ENCODE results near the gene ANK3. TPM values are rescaled to one million over a fixed set of nuclear protein-coding genes. Genes with fewer than 3 reads are reported as not detected.
A peak's percentile ranks its signal among the peaks of the same experiment; 100 is the strongest.

Gene ANK3
- total and polyA plus RNA-seq, 2 donors (not counting 3 experiments of a cell fraction or from before 2014, with no cell fraction given), result 0.88 to 8.5 TPM

GRCh38 chr10:60390224-60390626, 550 bp upstream of the ANK3 start:
- ChIA-PET POLR2A (no interaction called here), CTCF (interaction anchor here (1.1 to 2.8 kb wide), 2 partner anchors 51 to 186 kb away, joined by 3 to 8 read pairs; no protein-coding TSS in a partner anchor)
- no peak overlapping the region for H3K4me3 ChIP-seq (replicated peaks in 1 of 3; ENCODE audit: insufficient read depth in 1 of 3, low read depth in 1 of 3, low read length in 3 of 3)
- no peaks in the 10 kb centered on the region for H3K9me1 ChIP-seq (replicated peaks; ENCODE audit: control insufficient read depth, extremely low read depth, insufficient read depth, low read length)
- FAIRE-seq (no peak), DNase-seq (ENCODE audit: low read depth, low spot score) (peak; percentile 9)
- H3K4me1 ChIP-seq (ENCODE audit: control insufficient read depth, extremely low read depth, insufficient read depth, low read length), result peaks cover 27% of the 10 kb centered on the region
- no peak overlapping the region for H3K27ac ChIP-seq (ENCODE audit: insufficient read depth, low read depth, low read length)
- dilution Hi-C loops (cut with MboI; ENCODE audit: extremely low pct_ligation_motif_present, low sequenced_read_pairs), result no loop called here
- no peaks in the 10 kb centered on the region for H3K9me3 ChIP-seq (replicated peaks; ENCODE audit: control insufficient read depth, insufficient read depth, low read length)
- H3K4me2 ChIP-seq (ENCODE audit: insufficient read depth, low read length), result no peak overlapping the region
- H3K27me3 ChIP-seq (ENCODE audit: control insufficient read depth in 2 of 2, insufficient read depth in 2 of 2, low read length in 2 of 2), result no peaks in the 10 kb centered on the region
- H3K9ac ChIP-seq (replicated peaks; ENCODE audit: extremely low read depth, insufficient read depth, low read length), result no peak overlapping the region
- H4K20me1 ChIP-seq (replicated peaks; ENCODE audit: control insufficient read depth, extremely low read depth, insufficient read depth, low read length), result no peaks in the 10 kb centered on the region
- H3K79me2 ChIP-seq (ENCODE audit: control insufficient read depth, insufficient read depth, low read length), result no peaks in the 10 kb centered on the region
- intact Hi-C loops (cut with micrococcal nuclease), result no loop called here
- H2AFZ ChIP-seq (ENCODE audit: low read depth, low read length), result peak overlapping the region; percentile 67
- no peaks in the 10 kb centered on the region for H3K36me3 ChIP-seq (ENCODE audit: control insufficient read depth in 2 of 2, extremely low read depth in 1 of 2, insufficient read depth in 2 of 2, low read length in 2 of 2)
- TF ChIP-seq MYC (IDR thresholded peaks at IDR 0.05; ENCODE audit: low read depth, low read length) (no peak), EZH2 (IDR thresholded peaks at IDR 0.05; ENCODE audit: borderline replicate concordance, low read depth, low read length, severe bottlenecking) (no peak), GATA2 (IDR thresholded peaks at IDR 0.05; ENCODE audit: insufficient read depth, insufficient read length, low read depth, low read length) (no peak), FOS (IDR thresholded peaks at IDR 0.05; ENCODE audit: borderline replicate concordance, insufficient read depth, low read length) (no peak), POLR2AphosphoS5 (IDR thresholded peaks at IDR 0.05; ENCODE audit: insufficient read depth, low read depth, low read length) (no peak), POLR2A (IDR thresholded peaks at IDR 0.05; ENCODE audit: low read depth, low read length) (no peak), JUN (IDR thresholded peaks at IDR 0.05; ENCODE audit: borderline replicate concordance, insufficient read depth, insufficient read length, low read depth) (no peak)
- TF ChIP-seq, protein P1, sequence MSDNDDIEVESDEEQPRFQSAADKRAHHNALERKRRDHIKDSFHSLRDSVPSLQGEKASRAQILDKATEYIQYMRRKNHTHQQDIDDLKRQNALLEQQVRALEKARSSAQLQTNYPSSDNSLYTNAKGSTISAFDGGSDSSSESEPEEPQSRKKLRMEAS (IDR thresholded peaks at IDR 0.05; ENCODE audit: insufficient read depth, insufficient read length), result no peak
- TF ChIP-seq, protein P2, sequence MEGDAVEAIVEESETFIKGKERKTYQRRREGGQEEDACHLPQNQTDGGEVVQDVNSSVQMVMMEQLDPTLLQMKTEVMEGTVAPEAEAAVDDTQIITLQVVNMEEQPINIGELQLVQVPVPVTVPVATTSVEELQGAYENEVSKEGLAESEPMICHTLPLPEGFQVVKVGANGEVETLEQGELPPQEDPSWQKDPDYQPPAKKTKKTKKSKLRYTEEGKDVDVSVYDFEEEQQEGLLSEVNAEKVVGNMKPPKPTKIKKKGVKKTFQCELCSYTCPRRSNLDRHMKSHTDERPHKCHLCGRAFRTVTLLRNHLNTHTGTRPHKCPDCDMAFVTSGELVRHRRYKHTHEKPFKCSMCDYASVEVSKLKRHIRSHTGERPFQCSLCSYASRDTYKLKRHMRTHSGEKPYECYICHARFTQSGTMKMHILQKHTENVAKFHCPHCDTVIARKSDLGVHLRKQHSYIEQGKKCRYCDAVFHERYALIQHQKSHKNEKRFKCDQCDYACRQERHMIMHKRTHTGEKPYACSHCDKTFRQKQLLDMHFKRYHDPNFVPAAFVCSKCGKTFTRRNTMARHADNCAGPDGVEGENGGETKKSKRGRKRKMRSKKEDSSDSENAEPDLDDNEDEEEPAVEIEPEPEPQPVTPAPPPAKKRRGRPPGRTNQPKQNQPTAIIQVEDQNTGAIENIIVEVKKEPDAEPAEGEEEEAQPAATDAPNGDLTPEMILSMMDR (IDR thresholded peaks at IDR 0.05; ENCODE audit: extremely low read depth in 1 of 2, insufficient read depth in 1 of 2, low read depth in 1 of 2, low read length in 2 of 2), result no peak
- no TSS peak for BruUV-seq (replicated peaks)
